Measurements from ENCODE around the gene MNAT1.

The MNAT1 gene

DNA sequence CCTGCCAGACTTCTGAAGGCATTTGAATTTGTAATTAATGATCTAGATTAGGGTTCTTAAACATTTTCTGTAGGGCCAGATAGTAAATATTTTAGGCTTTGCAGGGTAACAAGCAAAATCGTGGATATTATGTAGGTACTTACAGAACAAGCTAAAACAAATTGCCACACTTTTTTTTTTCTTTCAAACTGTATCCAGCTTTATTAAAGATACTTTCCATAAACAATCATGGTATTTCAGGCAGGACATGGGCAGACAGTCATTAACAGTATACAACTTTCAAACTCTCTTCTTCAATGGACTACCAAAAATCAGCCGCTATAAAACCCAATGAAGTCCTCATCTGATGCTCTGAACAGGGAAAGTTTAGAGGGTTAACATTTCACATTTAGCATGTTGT is 236.7 kb downstream of the MNAT1 start:
- TF ChIP-seq CEBPB (IDR thresholded peaks at IDR 0.05) = no peak
- no peak for TF ChIP-seq TCF12 (IDR thresholded peaks at IDR 0.05; ENCODE audit: low read depth)
- TF ChIP-seq TAF1 (IDR thresholded peaks at IDR 0.05; ENCODE audit: low read depth) = no peak
- TF ChIP-seq YY1 (IDR thresholded peaks at IDR 0.05; ENCODE audit: low read depth) = no peak
- TF ChIP-seq EP300 (IDR thresholded peaks at IDR 0.05; ENCODE audit: borderline replicate concordance) = no peak
- TF ChIP-seq USF1 (IDR thresholded peaks at IDR 0.05) = no peak
- no peak for TF ChIP-seq CREB1 (IDR thresholded peaks at IDR 0.05; ENCODE audit: low read depth)
- no peak for TF ChIP-seq FOXM1 (IDR thresholded peaks at IDR 0.05; ENCODE audit: borderline replicate concordance, low read depth)
- TF ChIP-seq RAD21 (IDR thresholded peaks at IDR 0.05; ENCODE audit: low read depth) = no peak
- TF ChIP-seq NFIC (IDR thresholded peaks at IDR 0.05) = no peak
- TF ChIP-seq, protein P1, sequence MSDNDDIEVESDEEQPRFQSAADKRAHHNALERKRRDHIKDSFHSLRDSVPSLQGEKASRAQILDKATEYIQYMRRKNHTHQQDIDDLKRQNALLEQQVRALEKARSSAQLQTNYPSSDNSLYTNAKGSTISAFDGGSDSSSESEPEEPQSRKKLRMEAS (IDR thresholded peaks at IDR 0.05) = no peak
- TF ChIP-seq TEAD4 (IDR thresholded peaks at IDR 0.05) = no peak
- TF ChIP-seq REST (IDR thresholded peaks at IDR 0.05; ENCODE audit: low read depth) = no peak
- TF ChIP-seq EGR1 (IDR thresholded peaks at IDR 0.05) = no peak
- TF ChIP-seq ZBTB7A (IDR thresholded peaks at IDR 0.05; ENCODE audit: low read depth) = no peak

GRCh38 chr14:60972295-60972694 is 237.7 kb downstream of the MNAT1 start:
- TF ChIP-seq NFIC (IDR thresholded peaks at IDR 0.05) (no peak), EGR1 (IDR thresholded peaks at IDR 0.05) (no peak), RAD21 (IDR thresholded peaks at IDR 0.05; ENCODE audit: low read depth) (no peak), ZBTB7A (IDR thresholded peaks at IDR 0.05; ENCODE audit: low read depth) (no peak), TEAD4 (IDR thresholded peaks at IDR 0.05) (no peak), USF1 (IDR thresholded peaks at IDR 0.05) (no peak), FOXM1 (IDR thresholded peaks at IDR 0.05; ENCODE audit: borderline replicate concordance, low read depth) (no peak)

GRCh38 chr14:60973070-60973469 is 238.5 kb downstream of the MNAT1 start:
- TF ChIP-seq TCF12 (IDR thresholded peaks at IDR 0.05; ENCODE audit: low read depth) (no peak), FOXM1 (IDR thresholded peaks at IDR 0.05; ENCODE audit: borderline replicate concordance, low read depth) (no peak), EGR1 (IDR thresholded peaks at IDR 0.05) (no peak), ZBTB7A (IDR thresholded peaks at IDR 0.05; ENCODE audit: low read depth) (no peak)

GRCh38 chr14:60974090-60974651 is 239.6 kb downstream of the MNAT1 start:
- TF ChIP-seq RAD21 (IDR thresholded peaks at IDR 0.05; ENCODE audit: low read depth) (no peak), TAF1 (IDR thresholded peaks at IDR 0.05; ENCODE audit: low read depth) (no peak), REST (IDR thresholded peaks at IDR 0.05; ENCODE audit: low read depth) (no peak), YY1 (IDR thresholded peaks at IDR 0.05; ENCODE audit: low read depth) (no peak)

GRCh38 chr14:60975551-60975950 is 241.0 kb downstream of the MNAT1 start:
- TF ChIP-seq FOXM1 (IDR thresholded peaks at IDR 0.05; ENCODE audit: borderline replicate concordance, low read depth) (no peak), TCF12 (IDR thresholded peaks at IDR 0.05; ENCODE audit: low read depth) (no peak), CEBPB (IDR thresholded peaks at IDR 0.05) (no peak), RAD21 (IDR thresholded peaks at IDR 0.05; ENCODE audit: low read depth) (no peak), TAF1 (IDR thresholded peaks at IDR 0.05; ENCODE audit: low read depth) (no peak), TEAD4 (IDR thresholded peaks at IDR 0.05) (no peak), USF1 (IDR thresholded peaks at IDR 0.05) (no peak), EP300 (IDR thresholded peaks at IDR 0.05; ENCODE audit: borderline replicate concordance) (no peak), NFIC (IDR thresholded peaks at IDR 0.05) (no peak), REST (IDR thresholded peaks at IDR 0.05; ENCODE audit: low read depth) (no peak), YY1 (IDR thresholded peaks at IDR 0.05; ENCODE audit: low read depth) (no peak), EGR1 (IDR thresholded peaks at IDR 0.05) (no peak)
- TF ChIP-seq, protein P1 (IDR thresholded peaks at IDR 0.05) = no peak
